ENCODE measurements around the gene MRO. TPM values are rescaled to one million over a fixed set of nuclear protein-coding genes. Genes with fewer than 3 reads are reported as not detected.
"Not testable (repeated sequence)": the region's sequence is repeated elsewhere in the genome, so short reads cannot be mapped to it uniquely, and the experiment has no call there.

MRO gene
- total RNA-seq, 1 donor from 2014 or later = under 0.01 TPM

DNA sequence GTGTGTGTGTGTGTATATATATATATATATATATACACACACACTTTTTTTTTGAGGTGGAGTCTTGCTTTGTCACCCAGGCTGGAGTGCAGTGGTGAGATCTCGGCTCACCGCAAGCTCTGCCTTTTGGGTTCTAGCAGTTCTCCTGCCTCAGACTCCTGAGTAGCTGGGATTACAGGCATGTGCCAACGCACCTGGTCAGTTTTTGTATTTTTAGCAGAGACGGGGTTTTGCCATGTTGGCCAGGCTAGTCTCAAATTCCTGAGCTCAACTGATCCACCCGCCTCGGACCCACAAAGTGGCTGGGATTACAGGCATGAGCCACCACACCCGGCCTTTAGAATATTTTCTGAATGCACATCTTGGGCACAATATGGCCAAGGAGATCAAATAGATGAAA, 13.7 kb upstream of the MRO start:
- not testable (repeated sequence) for DNase-seq

DNA sequence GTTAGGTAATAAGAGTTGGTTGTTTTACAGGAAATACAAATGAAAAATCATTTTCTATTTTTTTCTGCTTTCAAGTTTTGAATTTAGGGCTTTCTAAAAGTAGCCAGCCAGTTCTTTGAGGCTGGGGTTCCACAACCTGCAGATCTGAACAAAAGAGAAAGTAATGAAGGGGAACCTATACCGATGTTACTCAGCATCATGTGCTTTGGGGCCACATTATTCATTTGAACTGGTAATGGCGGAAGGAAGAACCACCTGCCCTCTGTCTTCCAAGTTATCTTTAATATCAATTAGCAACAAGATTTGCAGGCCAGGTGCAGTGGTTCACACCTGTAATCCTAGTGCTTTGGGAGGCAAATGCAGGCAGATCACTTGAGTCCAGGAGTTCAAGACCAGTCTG, 12.9 kb upstream of the MRO start:
- no peak for DNase-seq

DNA sequence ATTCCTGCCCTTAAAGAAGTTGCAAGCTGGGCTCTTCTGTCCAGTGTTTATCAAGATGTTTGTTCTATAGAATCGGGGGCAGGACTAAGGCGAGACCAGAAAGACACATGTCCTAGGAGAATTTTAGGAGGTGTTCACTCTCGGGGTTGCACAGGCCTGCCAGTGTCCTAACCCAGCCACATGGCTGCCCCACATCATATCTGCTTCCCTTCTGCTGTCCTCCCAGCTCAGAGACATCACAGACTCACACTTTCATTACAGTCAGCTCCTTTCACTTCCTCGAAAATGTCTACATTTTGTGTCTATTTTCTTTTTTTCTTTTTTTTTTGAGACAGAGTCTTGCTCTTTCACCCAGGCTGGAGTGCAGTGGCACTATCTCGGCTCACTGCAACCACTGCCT, 10.7 kb upstream of the MRO start:
- no peak for DNase-seq

DNA sequence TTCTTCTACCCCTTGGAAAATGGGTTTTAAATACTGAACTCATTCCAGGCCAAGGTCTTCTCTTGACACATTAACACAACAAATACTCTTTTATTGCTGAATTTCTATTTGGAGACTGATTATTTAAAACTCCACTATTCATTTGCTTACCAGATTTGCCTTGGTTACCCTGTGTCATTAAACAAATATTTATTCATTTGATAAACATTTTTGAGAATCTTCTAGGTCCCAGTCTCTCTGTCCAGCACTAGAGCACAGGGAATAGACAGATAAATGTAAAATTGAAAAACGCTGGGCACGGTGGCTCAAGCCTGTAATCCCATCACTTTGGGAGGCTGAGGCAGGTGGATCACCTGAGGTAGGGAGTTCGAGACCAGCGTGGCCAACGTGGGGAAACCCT, 9.8 kb upstream of the MRO start:
- DNase-seq = no peak

DNA sequence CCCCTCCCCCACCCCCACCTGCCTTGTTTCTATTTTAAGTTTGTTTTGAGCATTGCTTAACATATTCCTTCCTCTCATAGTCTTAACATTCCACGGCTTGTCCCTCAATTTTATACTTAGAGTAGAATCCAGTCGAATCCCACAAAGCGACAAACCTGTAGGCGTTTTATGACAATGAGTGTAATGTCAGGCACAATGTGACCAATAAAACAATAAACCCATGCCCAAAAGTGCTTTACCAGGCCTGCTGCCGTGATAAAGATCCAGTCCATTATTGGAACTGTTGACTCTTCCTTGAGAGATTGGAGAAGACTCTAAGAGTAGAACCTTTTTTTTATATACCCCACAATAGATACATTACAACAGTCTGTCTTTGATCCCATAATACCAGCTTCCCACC, 6.2 kb upstream of the MRO start:
- DNase-seq = no peak

DNA sequence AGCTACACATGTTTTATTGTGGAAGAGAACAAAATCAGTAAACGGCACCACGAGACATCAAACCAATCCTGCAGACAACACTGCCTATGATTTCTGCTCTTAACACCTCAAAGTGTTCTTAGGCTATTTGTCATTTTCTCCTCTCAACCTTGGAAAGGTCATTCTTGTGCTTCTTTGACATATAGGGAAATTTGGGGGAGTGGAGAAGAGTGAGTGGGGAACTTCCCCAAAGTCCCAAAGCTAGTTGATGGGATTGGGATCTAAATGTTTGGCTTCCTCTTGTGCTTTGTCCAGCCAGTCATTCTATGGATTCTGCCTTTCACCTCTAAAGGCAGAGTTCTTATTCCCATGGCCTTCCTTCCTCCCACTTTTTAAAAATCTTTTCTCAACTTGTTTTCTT, 5.8 kb upstream of the MRO start:
- DNase-seq = no peak

DNA sequence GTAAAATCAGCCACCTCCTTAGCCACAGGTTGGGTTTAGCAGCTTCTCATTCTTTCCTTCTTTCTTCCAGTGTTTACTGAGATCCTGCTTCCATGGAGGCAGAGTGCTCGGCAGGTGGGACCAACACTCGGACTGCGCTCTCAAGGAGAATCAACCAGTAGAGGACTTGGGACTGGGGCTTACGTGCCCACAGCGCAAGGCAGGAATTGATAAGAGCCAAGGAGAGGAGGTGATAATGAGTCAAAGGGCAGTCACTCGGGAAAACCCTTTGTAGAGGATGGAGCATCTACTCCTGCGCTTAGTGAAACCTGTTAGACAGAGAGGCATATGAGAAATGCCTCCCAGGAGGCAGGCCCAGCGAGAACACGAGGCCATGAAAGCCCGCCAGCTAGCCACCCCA, 2.9 kb upstream of the MRO start:
- DNase-seq = no peak

DNA sequence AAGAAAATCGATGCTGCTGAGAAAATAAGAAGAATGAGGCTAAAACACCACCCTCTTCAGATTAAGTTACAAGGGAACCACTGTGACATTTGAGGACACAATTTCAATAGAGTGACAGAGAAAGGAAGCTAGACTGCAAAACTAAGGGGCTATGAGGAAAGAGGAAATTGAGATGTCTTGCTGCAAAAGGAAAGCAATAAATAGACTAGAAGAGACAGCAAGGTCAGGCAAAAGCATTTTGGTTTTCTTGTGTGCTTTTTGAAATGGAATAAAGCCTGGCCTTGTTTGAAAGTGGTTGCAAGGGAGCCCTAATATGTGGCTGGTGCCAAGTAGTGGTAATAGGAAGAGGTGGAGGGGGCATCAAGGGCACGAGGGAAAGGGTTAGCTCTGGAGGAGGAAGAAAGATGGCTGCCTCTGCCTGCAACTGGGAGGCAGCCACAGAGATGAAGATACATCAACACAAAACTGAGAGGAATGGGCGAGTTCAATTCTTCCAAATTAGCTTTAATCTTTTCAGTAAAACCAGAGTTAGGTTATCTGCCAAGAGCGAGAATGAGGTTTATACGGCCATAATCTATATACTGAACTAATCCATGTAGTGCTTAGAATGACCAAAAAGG, 1.2 kb upstream of the MRO start:
- DNase-seq = no peak

DNA sequence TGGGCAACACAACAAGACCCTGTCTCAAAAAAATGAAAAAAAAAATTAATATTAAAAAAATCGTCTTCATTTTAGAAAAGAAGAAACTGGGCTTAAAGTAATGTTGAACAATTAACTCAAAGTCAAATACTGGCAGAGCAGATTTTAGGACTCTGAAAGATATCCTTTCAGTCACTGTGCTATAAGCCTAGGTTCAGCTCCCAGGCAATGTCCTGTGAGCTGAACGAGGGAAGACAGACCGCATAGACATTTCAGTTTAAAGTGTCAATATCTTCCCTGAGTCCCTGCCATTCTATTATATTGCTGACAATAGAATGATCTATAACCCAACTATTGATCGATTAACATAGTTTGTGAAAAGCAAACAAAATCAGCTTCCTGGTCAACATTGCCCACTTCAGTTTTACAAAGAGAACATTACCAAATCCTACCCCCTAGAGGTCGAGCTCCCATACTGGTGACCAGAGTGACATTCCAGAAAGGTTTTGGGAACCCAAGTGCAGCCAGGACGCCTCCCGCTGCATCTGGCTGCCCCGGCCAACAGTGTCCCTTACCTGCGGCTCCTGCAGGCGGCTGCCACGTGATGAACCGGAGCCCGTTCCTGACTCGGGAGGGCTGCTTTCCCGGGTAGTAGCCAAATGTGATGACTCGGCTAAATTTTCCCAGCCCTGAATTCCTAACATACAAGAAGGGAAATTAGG, 639 bp downstream of the MRO start:
- DNase-seq = peak; percentile 15

DNA sequence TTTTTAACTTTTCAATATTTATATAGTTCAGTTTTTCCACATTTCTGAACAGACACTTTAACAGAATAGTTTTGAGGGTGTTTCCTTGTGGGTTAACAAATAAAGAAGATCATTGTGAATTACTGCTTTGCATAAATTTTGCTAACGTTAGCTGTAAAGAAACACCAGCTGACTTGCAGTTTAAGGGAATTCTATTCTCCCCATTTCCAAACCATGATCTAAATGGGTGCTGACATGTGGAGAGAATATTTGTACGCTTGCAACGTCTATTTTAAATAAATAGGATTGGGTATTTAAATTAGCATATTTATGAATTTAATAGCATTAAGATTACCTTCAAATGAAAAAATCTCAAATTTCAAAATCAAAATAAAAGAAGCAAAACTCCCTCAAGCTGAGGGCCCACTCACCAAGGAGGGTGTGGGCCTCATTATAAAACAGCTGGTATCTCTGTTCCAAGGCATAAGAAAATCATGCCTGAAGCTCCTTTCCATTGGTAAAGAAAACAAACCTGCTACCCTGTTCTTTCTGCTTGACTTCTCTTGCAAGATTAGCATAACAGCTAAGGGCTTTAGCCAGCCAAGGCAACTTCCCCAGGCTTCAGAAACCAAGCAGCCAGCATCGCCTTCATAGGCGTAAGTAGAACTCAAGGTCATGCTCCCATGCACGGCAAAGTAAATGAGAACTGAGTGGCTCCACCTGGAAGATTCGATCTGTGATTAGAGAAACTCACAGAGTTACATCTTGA, 3.2 kb downstream of the MRO start:
- no peak for DNase-seq

DNA sequence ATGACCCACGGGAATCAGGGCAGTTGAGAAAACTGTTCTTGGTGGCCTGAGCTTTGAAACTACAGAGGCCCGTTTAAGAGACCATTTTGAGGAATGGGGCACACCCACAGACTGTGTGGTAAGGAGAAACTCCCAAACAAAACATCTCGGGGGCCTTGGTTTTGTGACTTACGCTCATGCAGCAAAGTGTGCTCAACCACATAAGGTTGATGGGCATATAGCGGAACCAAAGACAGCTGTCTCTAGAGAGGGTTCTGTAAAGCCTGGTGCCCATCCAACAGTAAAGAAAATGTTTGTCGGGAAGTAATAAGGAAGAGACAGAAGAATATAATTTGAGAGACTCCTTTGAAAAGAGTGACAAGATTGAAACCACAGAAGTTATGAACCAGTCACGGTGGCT, 5.4 kb downstream of the MRO start:
- no peak for DNase-seq

DNA sequence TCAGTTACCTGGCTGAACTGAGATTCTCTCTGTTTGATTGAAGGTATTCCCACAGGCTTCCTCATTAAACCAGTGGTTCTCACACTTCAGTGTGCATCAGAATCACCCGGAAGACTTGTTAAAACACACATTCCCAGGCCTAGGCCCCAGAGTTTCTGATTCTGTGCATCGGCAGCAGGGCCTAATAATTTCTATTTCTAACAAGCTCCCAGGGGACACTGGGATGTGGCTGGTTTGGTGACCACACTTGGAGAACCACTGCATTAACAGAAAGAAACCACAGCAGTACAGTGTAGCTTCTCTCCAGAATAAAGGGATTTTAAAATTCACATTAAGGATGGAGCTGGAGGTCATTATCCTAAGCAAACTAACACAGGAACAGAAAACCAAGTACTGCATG, 6.5 kb downstream of the MRO start:
- DNase-seq = no peak

DNA sequence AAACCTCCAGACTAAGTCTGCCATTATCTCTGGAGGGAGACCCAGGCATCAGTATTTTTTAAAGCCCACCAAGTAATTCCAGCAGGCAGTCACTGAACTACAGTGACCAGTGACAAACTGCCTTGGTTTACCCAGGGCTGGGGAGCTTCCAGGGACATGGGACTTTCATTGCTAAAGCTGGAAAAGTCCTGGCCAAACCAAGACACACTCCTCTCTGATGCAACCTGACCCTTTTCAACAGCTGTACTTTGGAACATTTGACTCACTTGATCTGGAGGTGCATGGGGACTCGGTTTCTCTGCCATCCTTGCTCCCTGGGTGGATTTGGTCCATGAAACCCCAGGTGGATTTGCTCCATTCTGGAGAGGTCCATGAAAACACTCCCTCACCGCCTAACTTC, 7.0 kb downstream of the MRO start:
- DNase-seq = no peak

DNA sequence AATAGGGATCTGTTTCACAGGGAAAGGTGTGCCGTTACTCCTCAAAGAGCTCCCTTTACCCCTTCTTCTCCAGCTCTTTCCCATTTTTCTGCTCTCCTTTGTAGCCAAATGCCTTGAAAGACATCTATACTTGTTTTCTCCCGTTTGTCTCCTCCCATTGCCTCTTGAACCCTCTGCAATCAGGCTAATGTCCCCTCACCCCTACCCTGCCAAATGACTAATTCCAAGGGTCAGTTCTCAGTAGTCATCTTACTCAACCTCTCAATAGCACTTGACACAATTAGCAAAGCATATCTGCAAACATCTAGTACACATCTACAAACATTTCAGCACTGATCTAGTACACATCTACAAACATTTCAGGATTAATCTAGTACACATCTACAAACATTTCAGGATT, 12.6 kb downstream of the MRO start:
- no peak for DNase-seq

DNA sequence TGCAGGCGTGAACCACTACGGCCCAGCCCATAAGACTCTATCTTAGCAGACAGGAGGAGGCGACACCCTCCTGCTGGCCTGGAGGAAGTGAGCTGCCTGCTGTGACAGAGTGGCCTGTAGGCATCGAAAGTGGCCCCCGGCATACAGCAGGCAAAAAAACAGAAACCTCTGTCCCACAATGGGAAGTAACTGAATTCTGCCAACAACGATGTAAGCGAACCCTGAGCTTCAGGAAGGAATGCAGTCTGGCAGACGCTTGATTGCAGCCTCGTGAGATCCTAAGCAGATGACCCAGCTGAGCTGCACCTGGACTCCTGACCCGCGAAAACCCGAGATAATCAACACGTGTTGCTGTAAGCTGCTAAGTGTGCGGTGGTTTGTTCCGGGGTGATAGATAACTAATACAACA, 13.6 kb downstream of the MRO start:
- no peak for DNase-seq

DNA sequence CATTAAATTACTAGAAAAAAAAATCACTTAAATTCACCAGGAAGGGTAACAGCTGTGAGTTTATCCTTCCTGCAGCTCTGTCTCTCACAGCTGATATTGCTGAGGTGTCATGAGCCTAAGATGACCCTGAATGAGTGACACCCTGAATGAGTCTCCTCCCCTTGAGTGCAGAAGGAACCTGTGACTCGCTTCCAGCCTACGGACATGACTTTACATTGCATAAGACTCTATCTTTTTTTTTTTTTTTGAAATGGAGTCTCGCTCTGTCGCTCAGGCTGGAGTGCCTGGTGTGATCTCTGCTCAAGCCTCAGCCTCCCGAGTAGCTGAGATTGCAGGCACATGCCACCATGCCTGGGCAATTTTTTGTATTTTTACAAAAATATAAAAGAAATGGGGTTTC, 14.1 kb downstream of the MRO start:
- no peak for DNase-seq

DNA sequence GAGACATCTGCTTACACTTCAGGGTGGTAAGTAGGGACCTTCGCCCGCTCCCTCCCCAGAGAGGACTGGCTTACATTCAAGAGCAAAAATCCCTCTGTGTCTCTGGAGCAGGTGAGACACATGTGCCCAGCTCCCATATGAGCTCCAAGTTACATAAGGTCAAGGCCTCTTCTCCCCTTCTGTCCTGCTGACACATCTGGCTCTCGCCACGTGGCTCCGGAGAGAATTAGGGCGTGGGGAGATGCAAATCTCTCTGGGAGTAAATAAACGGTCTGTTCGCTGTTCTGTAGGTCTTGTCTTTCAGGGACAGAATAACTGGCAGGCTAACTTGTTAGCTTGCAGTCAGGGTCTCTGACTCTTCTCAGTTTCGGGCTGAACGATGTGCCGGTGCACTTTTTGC, 16.2 kb downstream of the MRO start:
- no peak for DNase-seq

DNA sequence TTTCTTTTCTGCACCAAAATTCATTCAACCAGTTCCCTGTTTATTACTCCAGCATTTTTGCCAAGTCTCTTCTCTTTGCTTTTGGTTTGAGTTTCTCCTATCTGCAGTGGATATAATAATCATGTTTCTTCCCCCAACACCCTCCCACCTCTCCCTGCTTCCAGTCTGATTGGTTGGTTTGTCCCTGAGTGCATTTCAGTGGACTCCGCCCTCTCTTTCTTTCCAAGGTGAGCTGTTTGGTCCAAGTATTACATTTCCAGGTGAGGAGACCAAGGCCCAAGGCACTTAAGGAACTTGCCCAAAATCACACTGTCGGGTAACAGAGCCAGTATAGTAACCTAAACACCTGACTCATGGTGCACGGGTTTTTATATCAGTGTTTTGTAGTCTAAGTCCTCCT, 17.7 kb downstream of the MRO start:
- no peak for DNase-seq

DNA sequence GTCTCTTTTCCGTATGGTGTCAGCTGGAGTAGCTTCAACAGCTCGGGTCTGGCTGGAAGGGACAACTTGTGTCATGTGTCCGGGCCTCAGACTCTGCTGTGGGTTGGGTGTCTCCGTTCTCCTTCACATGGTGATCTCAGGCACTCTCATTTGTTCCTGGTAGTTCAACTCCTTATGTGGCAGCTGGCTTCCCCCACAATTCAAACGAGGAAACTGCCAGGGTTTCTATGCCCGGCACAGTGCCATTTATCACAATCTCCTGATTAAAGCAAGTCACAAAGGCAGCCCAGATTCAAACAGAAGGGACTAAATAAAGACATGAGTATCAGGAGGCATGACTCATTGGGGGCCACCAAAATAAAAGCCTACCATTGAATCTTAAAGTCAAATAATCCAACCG, 22.7 kb downstream of the MRO start:
- no peak for DNase-seq

DNA sequence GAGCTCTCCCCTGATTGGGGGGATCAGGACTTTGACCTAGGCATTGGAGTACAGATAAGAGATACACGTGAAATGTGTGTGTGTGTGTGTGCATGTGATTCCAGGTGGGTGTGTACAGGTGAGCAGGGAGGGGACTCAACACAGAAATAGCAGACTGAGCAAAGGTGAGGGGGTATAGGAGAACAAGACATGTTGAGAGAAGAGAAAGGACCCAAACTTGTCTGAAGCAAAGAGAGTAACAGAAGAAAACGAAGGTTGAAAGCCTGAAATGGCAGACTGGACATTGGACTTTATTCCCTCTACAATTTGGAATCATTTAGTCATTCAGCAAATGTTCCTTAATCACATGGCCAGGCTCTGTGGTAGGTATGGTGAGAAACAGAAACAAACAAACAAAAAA, 23.3 kb downstream of the MRO start:
- DNase-seq = no peak

DNA sequence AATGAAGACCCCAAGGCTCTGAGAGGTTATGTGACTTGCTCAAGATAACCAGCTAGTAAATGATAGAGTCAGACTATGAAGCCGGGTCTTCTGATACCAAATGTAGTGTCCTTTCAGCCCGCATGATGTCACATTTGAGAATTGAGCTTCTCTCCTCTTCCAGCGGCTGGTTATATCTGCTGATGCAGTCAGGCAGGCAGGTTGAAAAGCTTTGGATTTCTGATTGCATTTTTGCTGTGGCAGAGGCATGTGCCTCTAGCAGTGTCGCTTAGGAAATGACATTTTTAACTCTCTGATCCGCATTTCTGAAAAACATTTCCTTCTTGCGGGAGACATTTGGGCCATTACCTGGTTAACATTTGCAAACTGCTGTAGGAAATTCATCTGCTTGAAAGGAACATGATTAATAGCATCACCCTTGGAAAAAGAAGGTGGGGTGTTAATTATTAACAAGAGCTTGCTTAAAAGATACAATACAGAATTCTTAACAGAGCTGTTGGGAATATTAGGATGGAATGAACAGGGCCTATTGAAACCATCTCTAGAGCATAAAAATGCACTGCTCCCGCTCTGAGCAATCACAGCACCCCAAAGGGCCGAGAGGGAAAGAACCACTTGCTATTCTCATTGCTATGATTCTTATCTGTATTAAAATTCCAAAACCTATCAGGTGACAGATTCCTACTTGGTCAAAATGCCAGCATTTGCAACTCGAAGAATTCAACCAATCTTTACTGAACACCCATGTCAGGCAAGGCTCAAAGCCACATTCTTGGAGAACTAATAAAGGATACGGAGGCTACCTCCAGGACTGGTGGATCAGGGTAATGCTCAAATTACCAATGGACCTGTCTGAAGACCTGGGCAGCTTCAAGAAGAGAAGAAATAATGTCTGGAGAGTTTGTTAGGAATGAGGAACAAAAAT, 25.9 kb downstream of the MRO start:
- no peak for DNase-seq

DNA sequence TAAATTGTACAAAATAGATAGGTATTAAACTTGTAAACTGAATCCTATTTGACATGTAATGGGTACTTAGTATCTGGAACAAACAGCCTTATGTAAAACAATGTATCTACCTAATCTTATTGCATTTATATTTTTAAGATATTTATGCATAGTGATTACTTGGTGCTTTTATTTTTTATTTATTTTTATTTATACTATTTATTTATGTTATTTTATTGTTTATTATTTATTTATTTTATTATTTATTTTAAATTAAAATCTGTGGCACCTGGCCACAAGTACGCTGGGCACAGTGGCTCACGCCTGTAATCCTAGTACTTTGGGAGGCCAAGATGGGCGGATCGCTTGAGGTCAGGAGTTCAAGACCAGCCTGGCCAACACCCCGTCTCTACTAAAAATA, 26.9 kb downstream of the MRO start:
- DNase-seq = no peak
